Smooth muscle cell (in vitro differentiated cells): ENCODE data around the gene NUDT1. TPM values are rescaled to one million over a fixed set of nuclear protein-coding genes. Genes with fewer than 3 reads are reported as not detected.

Experiments used
- DNase-seq: peaks from one replicate; lab custom pipeline; 2025; ENCODE audit not compliant: unreplicated experiment; lab: John Stamatoyannopoulos, UW
- H2AFZ ChIP-seq: fragments of 200-600 bp; sonication (generic); 2 replicates; pipeline ENCODE4 v1.6.0; 2016; ENCODE audit warnings: antibody characterized with exemption, low read depth, mild to moderate bottlenecking
- H3F3A ChIP-seq: fragments of 200-600 bp; sonication (generic); 2 replicates; pipeline ENCODE4 v1.6.0; 2017; ENCODE audit warnings: antibody characterized with exemption, low read depth
- H3K27ac ChIP-seq: fragments of 200-600 bp; sonication (generic); 2 replicates; pipeline ENCODE4 v1.5.1; 2016; ENCODE audit warnings: low read depth, mild to moderate bottlenecking
- H3K27me3 ChIP-seq: fragments of 200-600 bp; sonication (generic); 2 replicates; pipeline ENCODE4 v1.6.1; 2016; ENCODE audit warnings: low read depth, mild to moderate bottlenecking
- H3K36me3 ChIP-seq: fragments of 200-600 bp; sonication (generic); 2 replicates; pipeline ENCODE4 v1.5.1; 2016; ENCODE audit warnings: low read depth
- H3K4me1 ChIP-seq: fragments of 200-600 bp; sonication (generic); 2 replicates; pipeline ENCODE4 v1.5.1; 2016; ENCODE audit warnings: low read depth
- H3K4me2 ChIP-seq: fragments of 200-600 bp; sonication (generic); 2 replicates; pipeline ENCODE4 v1.6.0; 2016; ENCODE audit warnings: mild to moderate bottlenecking
- H3K4me3 ChIP-seq: fragments of 200-600 bp; sonication (generic); 2 replicates; pipeline ENCODE4 v1.5.1; 2016; ENCODE audit warnings: mild to moderate bottlenecking
- H3K79me2 ChIP-seq: fragments of 200-600 bp; sonication (generic); 2 replicates; pipeline ENCODE4 v1.6.0; 2016; ENCODE audit warnings: low read depth, mild to moderate bottlenecking
- H3K9ac ChIP-seq: fragments of 200-600 bp; sonication (generic); 2 replicates; pipeline ENCODE4 v1.6.0; 2016; ENCODE audit warnings: low read depth
- H3K9me3 ChIP-seq: fragments of 200-600 bp; sonication (generic); replicated peaks from 2 replicates; pipeline ENCODE4 v1.5.1; 2016; ENCODE audit warnings: low read depth
- H4K20me1 ChIP-seq: fragments of 200-600 bp; sonication (generic); 2 replicates; pipeline ENCODE4 v1.6.0; 2016; ENCODE audit warnings: low read depth
- CTCF ChIP-seq: fragments of 200-600 bp; sonication (generic); IDR thresholded peaks from 2 replicates; pipeline ENCODE4 v1.5.1; 2017; ENCODE audit warnings: borderline replicate concordance, mild to moderate bottlenecking, antibody characterized with exemption; ENCODE audit not compliant: insufficient read depth, poor library complexity, severe bottlenecking
- WGBS: methylation state at CpG from one replicate; pipeline ENCODE4 v1.1.7; 2016; ENCODE audit warnings: low lambda C conversion rate; 5-methylcytosine and 5-hydroxymethylcytosine counted together
- polyA plus RNA-seq: library from polyadenylated mRNA; unstranded; fragments of >200 nt; fragmentation: Nextera tagmentation; extraction: Ambion mirVana; gene quantifications from 2 replicates; pipeline ENCODE4 v1.2.1, GENCODE V29; 2016
- total RNA-seq: library from RNA; depleted of rRNA; stranded (reverse); fragments of >200 nt; gene quantifications from 2 replicates; pipeline ENCODE4 v1.2.3, GENCODE V29; 2014

The NUDT1 gene
- total and polyA plus RNA-seq, 2 experiments from 2014 or later = 20.7 to 46.0 TPM

GRCh38 chr7:2255145-2256139 is 13.4 kb downstream of the NUDT1 start:
- H3K4me2 ChIP-seq = no peak overlapping the region
- no peak overlapping the region for H3K9ac ChIP-seq
- no peaks in the 10 kb centered on the region for H3K9me3 ChIP-seq
- no peaks in the 10 kb centered on the region for H3F3A ChIP-seq
- no peak for TF ChIP-seq CTCF
- no peaks in the 10 kb centered on the region for H3K36me3 ChIP-seq
- no peak overlapping the region for H2AFZ ChIP-seq
- H3K27ac ChIP-seq = no peak overlapping the region
- 89% methylated on average over 33 of the region's 33 CpGs for WGBS
- H3K79me2 ChIP-seq = no peaks in the 10 kb centered on the region
- H3K4me3 ChIP-seq = no peak overlapping the region
- H3K4me1 ChIP-seq = no peaks in the 10 kb centered on the region
- H4K20me1 ChIP-seq = no peaks in the 10 kb centered on the region
- no peak for DNase-seq
- no peaks in the 10 kb centered on the region for H3K27me3 ChIP-seq

GRCh38 chr7:2256306-2257045 is 14.4 kb downstream of the NUDT1 start:
- Histone ChIP-seq H3K27ac (no peak overlapping the region), H3F3A (no peaks in the 10 kb centered on the region), H3K36me3 (no peaks in the 10 kb centered on the region), H3K27me3 (no peaks in the 10 kb centered on the region), H4K20me1 (no peaks in the 10 kb centered on the region), H3K9me3 (no peaks in the 10 kb centered on the region), H3K4me1 (no peaks in the 10 kb centered on the region), H3K4me3 (no peak overlapping the region), H3K9ac (no peak overlapping the region), H3K79me2 (no peaks in the 10 kb centered on the region), H2AFZ (no peak overlapping the region), H3K4me2 (no peak overlapping the region)
- no peak for DNase-seq
- TF ChIP-seq CTCF = no peak
- 96% methylated on average over 43 of the region's 44 CpGs for WGBS

GRCh38 chr7:2257046-2257551 is 15.1 kb downstream of the NUDT1 start:
- Histone ChIP-seq H3K4me2 (no peak overlapping the region), H4K20me1 (no peaks in the 10 kb centered on the region), H3K36me3 (no peaks in the 10 kb centered on the region), H3K9ac (no peak overlapping the region), H3K4me3 (no peak overlapping the region), H3K27me3 (no peaks in the 10 kb centered on the region), H3K27ac (no peak overlapping the region), H3F3A (no peaks in the 10 kb centered on the region), H2AFZ (no peak overlapping the region), H3K4me1 (no peaks in the 10 kb centered on the region), H3K79me2 (no peaks in the 10 kb centered on the region), H3K9me3 (no peaks in the 10 kb centered on the region)
- DNase-seq = no peak
- TF ChIP-seq CTCF = no peak
- 98% methylated on average over 38 of the region's 38 CpGs for WGBS
